Thyroid gland (tissue), 4 donors: ENCODE data around the gene TMEFF2. TPM values are rescaled to one million over a fixed set of nuclear protein-coding genes. Genes with fewer than 3 reads are reported as not detected.

Source experiments
- DNase-seq, 2 donors: peaks; one replicate each; pipeline ENCODE4 v3.0.0-alpha.2; 2019
- H3K27ac ChIP-seq, 3 donors: fragments of 200-600 bp; sonication (generic); 1 replicate in 2 of 3; 2 replicates in 1 of 3; pipeline ENCODE4 v1.5.1; 2016 to 2019; ENCODE audit warnings: mild to moderate bottlenecking in 1 of 3, moderate library complexity in 1 of 3
- H3K27me3 ChIP-seq: fragments of 200-600 bp; sonication (generic); one replicate; pipeline ENCODE4 v1.5.1; 2019
- H3K36me3 ChIP-seq, 2 donors: fragments of 200-600 bp; sonication (generic); one replicate each; pipeline ENCODE4 v1.5.1; 2016 to 2019
- H3K4me1 ChIP-seq, 2 donors: fragments of 200-600 bp; sonication (generic); one replicate each; pipeline ENCODE4 v1.5.1; 2017 to 2019
- H3K4me3 ChIP-seq, 3 donors: fragments of 200-600 bp; sonication (generic); replicated peaks in 1 of 3; 1 replicate in 2 of 3; 2 replicates in 1 of 3; pipeline ENCODE4 v1.5.1; 2016; ENCODE audit warnings: mild to moderate bottlenecking in 1 of 3
- H3K9me3 ChIP-seq: fragments of 200-600 bp; sonication (generic); one replicate; pipeline ENCODE4 v1.5.1; 2017
- CTCF ChIP-seq, 6 experiments: fragments of 200-600 bp in 3 of 6; fragments of 450-650 bp in 3 of 6; sonication (generic) in 3 of 6; IDR thresholded peaks; one replicate each; pipeline ENCODE4 v1.5.1; 2016 to 2019; ENCODE audit warnings: antibody characterized with exemption in 6 of 6, mild to moderate bottlenecking in 2 of 6, inconsistent platforms in 1 of 6, moderate library complexity in 1 of 6
- POLR2A ChIP-seq, 2 donors: fragments of 450-650 bp; IDR thresholded peaks; one replicate each; pipeline ENCODE4 v1.6.1; 2017; ENCODE audit warnings: antibody characterized with exemption in 2 of 2, mild to moderate bottlenecking in 2 of 2, moderate library complexity in 1 of 2
- WGBS, 2 donors: methylation state at CpG; one replicate each; pipeline ENCODE4 v1.1.5; 2017; 5-methylcytosine and 5-hydroxymethylcytosine counted together
- intact Hi-C: fragments of 100-400 bp; cut with DNase I; formaldehyde crosslinking; loops from one replicate; pipeline ENCODE4 v1.15.1; 2023
- total RNA-seq, 4 donors: library from RNA; depleted of rRNA; stranded (reverse); fragments of >200 nt; gene quantifications; one replicate each; pipeline ENCODE4 v1.2.3, GENCODE V29; 2016

The TMEFF2 gene
- total RNA-seq, 4 donors from 2014 or later = 0.11 TPM; not detected in 3

- Histone ChIP-seq H3K4me1 (no peaks in the 10 kb centered on the region), H3K4me3 (no peak overlapping the region), H3K27ac (no peak overlapping the region), H3K36me3 (no peaks in the 10 kb centered on the region), H3K9me3 (no peaks in the 10 kb centered on the region), H3K27me3 (no peaks in the 10 kb centered on the region)
- no peak for DNase-seq
- intact Hi-C loops = no loop called here
- TF ChIP-seq POLR2A (IDR thresholded peaks at IDR 0.05) (no peak), CTCF (IDR thresholded peaks at IDR 0.05) (no peak)
These were observed 176.9 kb downstream of the TMEFF2 start for GRCh38 chr2:192017844-192018243.

GRCh38 chr2:192016265-192016664, 178.5 kb downstream of the TMEFF2 start:
- Histone ChIP-seq H3K36me3 (no peaks in the 10 kb centered on the region), H3K27ac (no peak overlapping the region), H3K4me3 (no peak overlapping the region), H3K9me3 (no peaks in the 10 kb centered on the region), H3K27me3 (no peaks in the 10 kb centered on the region), H3K4me1 (peaks cover 0 to 2% of the 10 kb centered on the region in 2 donors)
- DNase-seq = no peak
- TF ChIP-seq POLR2A (IDR thresholded peaks at IDR 0.05) = no peak
- TF ChIP-seq CTCF (IDR thresholded peaks at IDR 0.05) = no peak
- WGBS, 2 donors = 92 to 96% methylated on average over 1 of the region's 1 CpG
- intact Hi-C loops = no loop called here

GRCh38 chr2:192013211-192013610, 181.5 kb downstream of the TMEFF2 start:
- H3K4me3 ChIP-seq = no peak overlapping the region
- no peak for DNase-seq
- WGBS, 2 donors = 98 to 99% methylated on average over 6 of the region's 6 CpGs
- TF ChIP-seq POLR2A (IDR thresholded peaks at IDR 0.05) (no peak), CTCF (IDR thresholded peaks at IDR 0.05) (no peak)
- intact Hi-C loops = no loop called here
- H3K27me3 ChIP-seq = no peaks in the 10 kb centered on the region
- H3K27ac ChIP-seq = no peak overlapping the region
- no peaks in the 10 kb centered on the region for H3K36me3 ChIP-seq
- peaks cover 0 to 4% of the 10 kb centered on the region in 2 donors for H3K4me1 ChIP-seq
- H3K9me3 ChIP-seq = no peaks in the 10 kb centered on the region

- no peak for TF ChIP-seq POLR2A (IDR thresholded peaks at IDR 0.05)
- TF ChIP-seq CTCF (IDR thresholded peaks at IDR 0.05) = no peak
- intact Hi-C loops = no loop called here
- H3K27me3 ChIP-seq = no peaks in the 10 kb centered on the region
- 58 to 61% methylated on average over 1 of the region's 1 CpG for WGBS, 2 donors
- peaks cover 0 to 4% of the 10 kb centered on the region in 2 donors for H3K4me1 ChIP-seq
- no peak overlapping the region for H3K4me3 ChIP-seq
- DNase-seq = no peak
- H3K9me3 ChIP-seq = no peaks in the 10 kb centered on the region
- no peak overlapping the region for H3K27ac ChIP-seq
- no peaks in the 10 kb centered on the region for H3K36me3 ChIP-seq
These were observed 183.5 kb downstream of the TMEFF2 start for GRCh38 chr2:192011196-192011595.

GRCh38 chr2:192010073-192010472, 184.7 kb downstream of the TMEFF2 start:
- Histone ChIP-seq H3K27ac (no peak overlapping the region), H3K4me1 (peaks cover 0 to 4% of the 10 kb centered on the region in 2 donors), H3K4me3 (no peak overlapping the region), H3K9me3 (no peaks in the 10 kb centered on the region), H3K36me3 (no peaks in the 10 kb centered on the region), H3K27me3 (no peaks in the 10 kb centered on the region)
- 71 to 84% methylated on average over 5 of the region's 5 CpGs for WGBS, 2 donors
- intact Hi-C loops = no loop called here
- TF ChIP-seq CTCF (IDR thresholded peaks at IDR 0.05) = no peak
- no peak for DNase-seq
